ENCODE results near the gene SMCO1.

SMCO1 gene

DNA sequence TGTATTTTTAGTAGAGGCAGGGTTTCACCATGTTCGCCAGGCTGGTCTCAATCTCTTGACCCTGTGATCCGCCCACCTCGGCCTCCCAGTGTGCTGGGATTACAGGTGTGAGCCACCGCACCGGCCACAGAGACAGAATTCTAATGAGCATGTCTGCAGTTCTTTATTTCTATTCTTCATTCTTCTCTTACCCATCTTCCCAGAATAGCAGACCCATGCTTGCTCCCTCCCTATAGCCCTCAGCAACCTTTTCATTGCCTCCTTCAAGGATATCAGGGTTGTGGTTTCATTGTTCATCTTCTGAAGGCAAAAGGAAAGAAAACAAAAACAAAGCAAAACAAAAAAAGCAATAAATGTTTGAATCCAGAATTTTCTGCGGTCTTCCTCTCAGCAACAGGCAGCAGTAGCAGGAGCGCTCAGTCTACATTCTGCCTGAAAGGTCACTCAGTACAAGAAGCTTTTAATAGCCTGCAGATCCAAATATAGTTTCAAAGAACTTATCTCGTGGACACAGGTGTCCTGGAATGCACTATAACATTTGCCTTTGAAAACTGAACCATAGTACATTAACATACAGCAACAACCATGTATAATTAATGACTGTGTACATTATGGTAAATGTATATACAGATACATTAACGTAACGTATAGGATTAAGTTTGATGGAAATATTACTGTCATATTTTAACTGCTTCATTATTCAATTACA, at the start of gene SMCO1:
Gene SMCO1, minus strand, starts transcription at position 434 of the 709 bp plus-strand sequence. Its CDS starts 137 bp downstream, at position 297.
- TF ChIP-seq PPARA (CRISPR knock-in tag; IDR thresholded peaks at IDR 0.05; ENCODE audit: borderline replicate concordance): no peak
- ATAC-seq: no peak

- ATAC-seq: no peak
- TF ChIP-seq GLIS3 (CRISPR knock-in tag; IDR thresholded peaks at IDR 0.05): no peak
- no peak for TF ChIP-seq ZC3H10 (CRISPR knock-in tag; IDR thresholded peaks at IDR 0.05)
- TF ChIP-seq ZFP30 (CRISPR knock-in tag; IDR thresholded peaks at IDR 0.05): no peak
- TF ChIP-seq CSDC2 (CRISPR knock-in tag; IDR thresholded peaks at IDR 0.05): no peak
- TF ChIP-seq OSR1 (CRISPR knock-in tag; IDR thresholded peaks at IDR 0.05): no peak
- TF ChIP-seq SNAI2 (CRISPR knock-in tag; IDR thresholded peaks at IDR 0.05): no peak
- no peak for TF ChIP-seq TOX (CRISPR knock-in tag; IDR thresholded peaks at IDR 0.05; ENCODE audit: borderline replicate concordance)
- TF ChIP-seq TCF4 (CRISPR knock-in tag; IDR thresholded peaks at IDR 0.05; ENCODE audit: borderline replicate concordance): no peak
- TF ChIP-seq, protein P1, sequence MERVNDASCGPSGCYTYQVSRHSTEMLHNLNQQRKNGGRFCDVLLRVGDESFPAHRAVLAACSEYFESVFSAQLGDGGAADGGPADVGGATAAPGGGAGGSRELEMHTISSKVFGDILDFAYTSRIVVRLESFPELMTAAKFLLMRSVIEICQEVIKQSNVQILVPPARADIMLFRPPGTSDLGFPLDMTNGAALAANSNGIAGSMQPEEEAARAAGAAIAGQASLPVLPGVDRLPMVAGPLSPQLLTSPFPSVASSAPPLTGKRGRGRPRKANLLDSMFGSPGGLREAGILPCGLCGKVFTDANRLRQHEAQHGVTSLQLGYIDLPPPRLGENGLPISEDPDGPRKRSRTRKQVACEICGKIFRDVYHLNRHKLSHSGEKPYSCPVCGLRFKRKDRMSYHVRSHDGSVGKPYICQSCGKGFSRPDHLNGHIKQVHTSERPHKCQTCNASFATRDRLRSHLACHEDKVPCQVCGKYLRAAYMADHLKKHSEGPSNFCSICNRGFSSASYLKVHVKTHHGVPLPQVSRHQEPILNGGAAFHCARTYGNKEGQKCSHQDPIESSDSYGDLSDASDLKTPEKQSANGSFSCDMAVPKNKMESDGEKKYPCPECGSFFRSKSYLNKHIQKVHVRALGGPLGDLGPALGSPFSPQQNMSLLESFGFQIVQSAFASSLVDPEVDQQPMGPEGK (CRISPR knock-in tag; IDR thresholded peaks at IDR 0.05; ENCODE audit: borderline replicate concordance): no peak
- TF ChIP-seq, protein P2, sequence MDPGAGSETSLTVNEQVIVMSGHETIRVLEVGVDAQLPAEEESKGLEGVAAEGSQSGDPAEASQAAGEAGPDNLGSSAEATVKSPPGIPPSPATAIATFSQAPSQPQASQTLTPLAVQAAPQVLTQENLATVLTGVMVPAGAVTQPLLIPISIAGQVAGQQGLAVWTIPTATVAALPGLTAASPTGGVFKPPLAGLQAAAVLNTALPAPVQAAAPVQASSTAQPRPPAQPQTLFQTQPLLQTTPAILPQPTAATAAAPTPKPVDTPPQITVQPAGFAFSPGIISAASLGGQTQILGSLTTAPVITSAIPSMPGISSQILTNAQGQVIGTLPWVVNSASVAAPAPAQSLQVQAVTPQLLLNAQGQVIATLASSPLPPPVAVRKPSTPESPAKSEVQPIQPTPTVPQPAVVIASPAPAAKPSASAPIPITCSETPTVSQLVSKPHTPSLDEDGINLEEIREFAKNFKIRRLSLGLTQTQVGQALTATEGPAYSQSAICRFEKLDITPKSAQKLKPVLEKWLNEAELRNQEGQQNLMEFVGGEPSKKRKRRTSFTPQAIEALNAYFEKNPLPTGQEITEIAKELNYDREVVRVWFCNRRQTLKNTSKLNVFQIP (CRISPR knock-in tag; IDR thresholded peaks at IDR 0.05; ENCODE audit: borderline replicate concordance, low read depth): no peak
- TF ChIP-seq BACH2 (CRISPR knock-in tag; IDR thresholded peaks at IDR 0.05; ENCODE audit: borderline replicate concordance): no peak
- no peak for TF ChIP-seq ESRRG (CRISPR knock-in tag; IDR thresholded peaks at IDR 0.05)
- no peak for TF ChIP-seq ZFP3 (CRISPR knock-in tag; IDR thresholded peaks at IDR 0.05)
These were observed 48.6 kb upstream of the SMCO1 start for GRCh38 chr3:196563721-196564225.

DNA sequence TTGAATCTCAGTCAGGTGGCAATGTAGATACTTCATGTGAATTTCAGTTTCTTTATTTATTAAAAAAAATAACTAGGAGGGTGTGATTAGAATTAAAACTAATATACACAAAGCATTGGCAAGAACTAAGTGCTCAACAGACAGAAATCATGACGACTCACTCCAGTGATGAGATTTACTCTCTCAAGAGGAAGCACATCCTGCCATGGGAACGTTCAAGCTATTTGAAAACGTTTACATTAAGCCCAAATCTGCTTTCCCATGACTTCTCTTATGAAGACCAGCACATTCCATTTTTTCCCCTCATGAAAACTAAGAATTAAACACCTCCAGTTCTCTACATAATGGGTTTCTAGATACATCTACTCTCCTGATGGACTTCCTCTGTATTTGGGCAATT, 44.7 kb upstream of the SMCO1 start:
- TF ChIP-seq BACH2 (CRISPR knock-in tag; IDR thresholded peaks at IDR 0.05; ENCODE audit: borderline replicate concordance) (no peak), PPARA (CRISPR knock-in tag; IDR thresholded peaks at IDR 0.05; ENCODE audit: borderline replicate concordance) (no peak), ZNF8 (CRISPR knock-in tag; IDR thresholded peaks at IDR 0.05) (no peak), CSRNP3 (CRISPR knock-in tag; IDR thresholded peaks at IDR 0.05) (no peak), GLIS3 (CRISPR knock-in tag; IDR thresholded peaks at IDR 0.05) (no peak), ESRRG (CRISPR knock-in tag; IDR thresholded peaks at IDR 0.05) (no peak), ISL1 (CRISPR knock-in tag; IDR thresholded peaks at IDR 0.05) (no peak), TOX (CRISPR knock-in tag; IDR thresholded peaks at IDR 0.05; ENCODE audit: borderline replicate concordance) (no peak), TSHZ2 (CRISPR knock-in tag; IDR thresholded peaks at IDR 0.05) (no peak), RARB (CRISPR knock-in tag; IDR thresholded peaks at IDR 0.05) (no peak), ARNTL (CRISPR knock-in tag; IDR thresholded peaks at IDR 0.05; ENCODE audit: borderline replicate concordance, low read depth) (no peak), OSR1 (CRISPR knock-in tag; IDR thresholded peaks at IDR 0.05) (no peak), ZC3H10 (CRISPR knock-in tag; IDR thresholded peaks at IDR 0.05) (no peak), ZNF565 (CRISPR knock-in tag; conservative IDR thresholded peaks at IDR 0.05; ENCODE audit: low read depth) (no peak), SNAI2 (CRISPR knock-in tag; IDR thresholded peaks at IDR 0.05) (no peak), ZNF70 (CRISPR knock-in tag; IDR thresholded peaks at IDR 0.05) (no peak)
- TF ChIP-seq, protein P1 (CRISPR knock-in tag; IDR thresholded peaks at IDR 0.05; ENCODE audit: borderline replicate concordance): no peak
- TF ChIP-seq, protein P2 (CRISPR knock-in tag; IDR thresholded peaks at IDR 0.05; ENCODE audit: borderline replicate concordance, low read depth): no peak
- TF ChIP-seq, protein P3, sequence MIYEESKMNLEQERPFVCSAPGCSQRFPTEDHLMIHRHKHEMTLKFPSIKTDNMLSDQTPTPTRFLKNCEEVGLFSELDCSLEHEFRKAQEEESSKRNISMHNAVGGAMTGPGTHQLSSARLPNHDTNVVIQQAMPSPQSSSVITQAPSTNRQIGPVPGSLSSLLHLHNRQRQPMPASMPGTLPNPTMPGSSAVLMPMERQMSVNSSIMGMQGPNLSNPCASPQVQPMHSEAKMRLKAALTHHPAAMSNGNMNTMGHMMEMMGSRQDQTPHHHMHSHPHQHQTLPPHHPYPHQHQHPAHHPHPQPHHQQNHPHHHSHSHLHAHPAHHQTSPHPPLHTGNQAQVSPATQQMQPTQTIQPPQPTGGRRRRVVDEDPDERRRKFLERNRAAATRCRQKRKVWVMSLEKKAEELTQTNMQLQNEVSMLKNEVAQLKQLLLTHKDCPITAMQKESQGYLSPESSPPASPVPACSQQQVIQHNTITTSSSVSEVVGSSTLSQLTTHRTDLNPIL (CRISPR knock-in tag; IDR thresholded peaks at IDR 0.05; ENCODE audit: low read depth): no peak
- no peak for ATAC-seq

Data from SK-N-SH treated with all-trans-retinoic acid at 6 μM for 48 hours (cell line).